Heart left ventricle (tissue), 13 donors: ENCODE results near the gene SFXN2.

Experiments
- CTCF ChIP-seq, 12 donors: fragments of 200-600 bp; sonication (generic) in 4 of 12; IDR thresholded peaks; one replicate each; pipeline versions ENCODE4 v1.5.0 to v1.8.0; 2018 to 2022; ENCODE audit warnings: antibody characterized with exemption in 12 of 12, mild to moderate bottlenecking in 5 of 12
- POLR2A ChIP-seq, 2 donors: fragments of 450-650 bp; IDR thresholded peaks; one replicate each; pipeline ENCODE4 v1.6.1; 2017; ENCODE audit warnings: antibody characterized with exemption in 2 of 2, mild to moderate bottlenecking in 2 of 2, moderate library complexity in 2 of 2
- donor health status: ischemic (EF 13 %, LVEDD 7.1; RV severe dilation, severe dysfunction).
- donor health status: DM: no; HTN: yes; CAD: no.
- donor health status: DM: no; HTN: no; CAD: no.
- donor health status: ischemic (EF 25% LVEDD 6.9; RV normal size, moderate dysfunction).
- donor health status: ischemic (EF 25% LVEDD 5.7; RV mildly dilated, moderate dysfunction).
- donor health status: ischemic (EF 35%, LVEDD 5.7; RV mildly dilated, moderate dysfunction).
- donor health status: nonischemic (EF 11% LVEDD 7.7; RV severe dilation, severe dysfunction).
- donor health status: DM: yes; HTN: yes; CAD: no.
- donor health status: PGD.
- donor health status: ischemic (EF 29% LVEDD 5.4; RV normal size, mild dysfunction).
- donor health status: nonischemic (EF 23%, LVEDD 6.1; RV moderate dilation, normal function).

GRCh38 chr10:102727037-102727818 lies 12.8 kb downstream of the SFXN2 start:
- TF ChIP-seq POLR2A (IDR thresholded peaks at IDR 0.05) (no peak), CTCF (IDR thresholded peaks at IDR 0.05) (no peak)
